Esophagus squamous epithelium (tissue), 5 donors: ENCODE results near the gene GRK4. TPM values are rescaled to one million over a fixed set of nuclear protein-coding genes. Genes with fewer than 3 reads are reported as not detected.
"Not testable (repeated sequence)": the region's sequence is repeated elsewhere in the genome, so short reads cannot be mapped to it uniquely, and the experiment has no call there.

ENCODE experiments used
- DNase-seq: peaks from one replicate; lab custom pipeline; 2025; lab: John Stamatoyannopoulos, UW
- H3K27ac ChIP-seq, 4 donors: fragments of 200-600 bp; sonication (generic); one replicate each; pipeline ENCODE4 v1.5.1; 2016 to 2019; ENCODE audit warnings: mild to moderate bottlenecking in 1 of 4
- H3K27me3 ChIP-seq, 4 donors: fragments of 200-600 bp; sonication (generic); 1 replicate in 3 of 4; 2 replicates in 1 of 4; pipeline versions ENCODE4 v1.5.1 to v1.6.0; 2017 to 2021; ENCODE audit warnings: antibody characterized with exemption in 1 of 4
- H3K36me3 ChIP-seq, 3 donors: fragments of 200-600 bp; sonication (generic); one replicate each; pipeline ENCODE4 v1.5.1; 2016 to 2019
- H3K4me1 ChIP-seq, 3 donors: fragments of 200-600 bp; sonication (generic); one replicate each; pipeline ENCODE4 v1.5.1; 2017 to 2019
- H3K4me3 ChIP-seq, 4 donors: fragments of 200-600 bp; sonication (generic); 1 replicate in 3 of 4; 2 replicates in 1 of 4; pipeline ENCODE4 v1.5.1; 2016 to 2019; ENCODE audit warnings: mild to moderate bottlenecking in 2 of 4, moderate library complexity in 1 of 4
- H3K9me3 ChIP-seq, 3 donors: fragments of 200-600 bp; sonication (generic); one replicate each; pipeline ENCODE4 v1.5.1; 2016 to 2019
- POLR2A ChIP-seq, 4 donors: fragments of 450-650 bp; IDR thresholded peaks; one replicate each; pipeline ENCODE4 v1.6.1; 2017; ENCODE audit warnings: antibody characterized with exemption in 4 of 4, mild to moderate bottlenecking in 4 of 4, moderate library complexity in 3 of 4
- WGBS, 2 donors: methylation state at CpG; one replicate each; pipeline ENCODE4 v1.1.5; 2018; 5-methylcytosine and 5-hydroxymethylcytosine counted together
- intact Hi-C: fragments of 100-400 bp; cut with DNase I; formaldehyde crosslinking; loops from one replicate; pipeline ENCODE4 v1.15.0; 2022
- total RNA-seq, 4 donors: library from RNA; depleted of rRNA; stranded (reverse); fragments of >200 nt; gene quantifications; one replicate each; pipeline ENCODE4 v1.1.0, GENCODE V29; 2016
- TF ChIP-seq, protein P1 (sequence below), 6 experiments: fragments of 450-650 bp in 4 of 6; fragments of 200-600 bp in 2 of 6; sonication (generic) in 2 of 6; IDR thresholded peaks; one replicate each; pipeline ENCODE4 v1.5.1; 2016 to 2019; ENCODE audit warnings: antibody characterized with exemption in 6 of 6, mild to moderate bottlenecking in 4 of 6, moderate library complexity in 4 of 6
- donor health status: DM: yes; HTN: yes; CAD: no.

The GRK4 gene
- total RNA-seq, 4 donors from 2014 or later: 2.9 to 5.5 (median 3.7) TPM

DNA sequence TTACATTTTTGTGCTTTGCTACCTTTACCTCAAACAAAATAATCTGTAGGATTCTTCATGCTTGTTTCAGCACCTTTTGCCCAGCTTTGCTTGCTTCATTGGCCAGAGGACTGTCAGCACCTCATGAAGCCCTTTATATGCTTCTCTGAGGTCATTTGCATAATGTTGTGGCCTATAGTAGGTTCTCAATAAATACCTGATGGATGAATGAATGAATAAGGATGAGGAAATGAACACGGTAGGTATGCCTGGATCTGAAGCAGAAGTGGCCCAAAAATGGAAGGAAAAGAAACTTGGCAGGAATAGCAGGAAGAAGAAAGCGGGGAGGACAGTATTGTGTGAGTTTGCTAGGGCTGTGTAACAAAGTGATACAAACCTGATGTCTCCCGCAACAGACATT lies 7.9 kb downstream of the GRK4 start:
- intact Hi-C loops: no loop called here
- Histone ChIP-seq H3K27me3 (no peaks in the 10 kb centered on the region), H3K4me1 (no peaks in the 10 kb centered on the region), H3K27ac (no peak overlapping the region), H3K4me3 (no peak overlapping the region), H3K36me3 (no peaks in the 10 kb centered on the region), H3K9me3 (no peaks in the 10 kb centered on the region)
- WGBS, 2 donors: 89 to 91% methylated on average over 3 of the region's 3 CpGs
- TF ChIP-seq POLR2A (IDR thresholded peaks at IDR 0.05): no peak
- TF ChIP-seq, protein P1, sequence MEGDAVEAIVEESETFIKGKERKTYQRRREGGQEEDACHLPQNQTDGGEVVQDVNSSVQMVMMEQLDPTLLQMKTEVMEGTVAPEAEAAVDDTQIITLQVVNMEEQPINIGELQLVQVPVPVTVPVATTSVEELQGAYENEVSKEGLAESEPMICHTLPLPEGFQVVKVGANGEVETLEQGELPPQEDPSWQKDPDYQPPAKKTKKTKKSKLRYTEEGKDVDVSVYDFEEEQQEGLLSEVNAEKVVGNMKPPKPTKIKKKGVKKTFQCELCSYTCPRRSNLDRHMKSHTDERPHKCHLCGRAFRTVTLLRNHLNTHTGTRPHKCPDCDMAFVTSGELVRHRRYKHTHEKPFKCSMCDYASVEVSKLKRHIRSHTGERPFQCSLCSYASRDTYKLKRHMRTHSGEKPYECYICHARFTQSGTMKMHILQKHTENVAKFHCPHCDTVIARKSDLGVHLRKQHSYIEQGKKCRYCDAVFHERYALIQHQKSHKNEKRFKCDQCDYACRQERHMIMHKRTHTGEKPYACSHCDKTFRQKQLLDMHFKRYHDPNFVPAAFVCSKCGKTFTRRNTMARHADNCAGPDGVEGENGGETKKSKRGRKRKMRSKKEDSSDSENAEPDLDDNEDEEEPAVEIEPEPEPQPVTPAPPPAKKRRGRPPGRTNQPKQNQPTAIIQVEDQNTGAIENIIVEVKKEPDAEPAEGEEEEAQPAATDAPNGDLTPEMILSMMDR (IDR thresholded peaks at IDR 0.05): no peak
- no peak for DNase-seq

DNA sequence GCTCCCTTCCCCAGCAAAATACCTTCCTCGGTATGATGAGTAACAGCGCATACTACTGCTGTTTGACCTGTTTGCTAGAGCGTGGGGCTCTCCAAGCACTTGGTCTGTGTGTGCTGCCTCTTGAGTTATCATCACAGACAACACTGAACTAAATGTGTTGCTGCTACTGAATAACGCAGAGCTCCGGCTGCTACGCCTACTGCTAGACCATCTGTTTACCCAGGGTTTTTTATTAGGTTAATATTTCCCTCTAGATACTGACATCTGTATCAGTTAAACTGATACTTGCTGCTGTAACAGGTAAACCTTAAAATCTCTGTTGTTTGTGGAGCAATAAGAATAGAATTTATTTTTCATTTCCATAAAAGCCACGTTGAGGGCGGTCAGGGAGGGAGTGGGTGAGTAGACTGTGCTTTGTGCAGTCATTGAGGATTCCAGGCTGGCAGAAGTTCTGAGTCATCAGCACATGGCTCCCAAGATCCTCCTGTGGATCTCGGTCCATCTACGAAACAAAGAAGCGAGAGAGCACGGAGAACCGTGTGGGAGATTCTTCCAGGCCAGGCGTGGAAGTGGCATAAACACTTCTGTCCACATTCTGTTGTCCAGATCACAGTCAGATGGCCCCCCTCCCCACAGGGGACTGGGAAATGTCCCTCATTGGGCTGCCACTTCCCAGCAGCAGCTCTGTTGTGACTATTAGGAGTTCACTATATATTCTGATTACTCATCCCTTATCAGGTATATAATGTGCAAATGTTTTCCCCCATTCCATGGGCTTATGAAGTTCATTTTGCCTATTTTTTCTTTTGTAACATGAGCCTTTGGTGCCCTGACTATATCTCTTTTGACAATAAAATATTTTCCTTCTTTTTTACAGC lies 14.1 kb downstream of the GRK4 start:
- Histone ChIP-seq H3K36me3 (no peaks in the 10 kb centered on the region), H3K4me1 (no peaks in the 10 kb centered on the region), H3K27ac (no peak overlapping the region), H3K9me3 (peaks cover 0 to 12% (median 3%) of the 10 kb centered on the region in 3 donors), H3K27me3 (peaks cover 0 to 4% (median 0%) of the 10 kb centered on the region in 4 donors), H3K4me3 (no peak overlapping the region)
- DNase-seq: no peak
- 73 to 79% methylated on average over 14 of the region's 14 CpGs for WGBS, 2 donors
- intact Hi-C loops: no loop called here
- TF ChIP-seq, protein P1 (IDR thresholded peaks at IDR 0.05): no peak
- TF ChIP-seq POLR2A (IDR thresholded peaks at IDR 0.05): no peak

DNA sequence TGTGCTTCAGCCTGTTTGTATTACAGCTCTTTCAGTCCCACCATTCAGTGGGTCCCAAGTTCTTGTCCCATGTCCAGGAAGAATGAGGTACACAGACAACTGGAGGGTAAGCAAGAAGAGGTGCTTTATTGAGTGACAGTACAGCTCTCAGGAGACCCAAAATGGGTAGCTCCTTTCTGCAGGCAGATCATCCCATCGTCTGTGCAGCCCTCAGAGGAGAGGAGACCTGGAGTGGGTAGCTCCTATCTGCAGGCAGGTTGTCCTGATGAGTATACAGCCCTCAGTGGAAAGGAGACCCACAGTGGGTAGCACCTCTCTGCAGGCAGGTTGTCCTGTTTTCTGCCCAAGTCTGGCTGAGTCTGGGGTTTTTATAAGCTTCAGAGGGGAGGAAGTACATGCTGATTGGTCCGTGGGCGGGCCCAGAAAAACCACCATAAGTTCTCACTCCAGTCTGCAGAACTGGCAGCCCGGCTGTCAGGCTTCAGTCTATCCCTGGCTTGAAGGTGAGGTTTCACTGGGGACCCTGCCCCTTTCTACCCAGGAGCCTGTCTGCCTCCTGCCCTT lies 18.0 kb downstream of the GRK4 start:
- H3K27ac ChIP-seq: no peak overlapping the region
- H3K4me1 ChIP-seq: no peaks in the 10 kb centered on the region
- no peak overlapping the region for H3K4me3 ChIP-seq
- H3K36me3 ChIP-seq: no peaks in the 10 kb centered on the region
- H3K27me3 ChIP-seq: peaks cover 0 to 4% (median 0%) of the 10 kb centered on the region in 4 donors
- peaks cover 0 to 12% (median 3%) of the 10 kb centered on the region in 3 donors for H3K9me3 ChIP-seq
- intact Hi-C loops: loop anchor here (10.0 kb wide), 1 partner anchor 53 kb away; no protein-coding TSS in a partner anchor
- no peak for TF ChIP-seq POLR2A (IDR thresholded peaks at IDR 0.05)
- WGBS, 2 donors: 67 to 100% methylated on average over 1 of the region's 4 CpGs
- DNase-seq: no peak

DNA sequence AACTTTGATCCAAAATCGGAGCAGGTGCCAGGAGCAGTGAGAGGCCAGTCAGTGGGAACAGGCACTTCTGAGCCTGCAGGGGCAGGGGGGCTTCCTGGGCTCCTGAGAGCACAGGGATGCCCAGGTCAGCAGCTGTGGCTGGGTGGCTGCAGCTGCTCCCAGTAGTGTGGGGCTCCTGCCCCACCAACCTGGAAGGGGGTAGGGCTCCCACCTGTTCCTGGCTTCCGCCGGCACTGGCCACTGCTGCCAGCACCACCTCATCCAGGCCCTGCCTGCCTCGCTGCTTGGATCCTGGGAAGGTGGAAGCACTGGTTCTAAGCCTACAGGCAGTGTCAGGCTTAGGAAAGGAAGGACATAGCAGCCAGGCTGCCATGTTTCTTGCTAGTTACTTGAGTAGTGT lies 18.6 kb downstream of the GRK4 start:
- TF ChIP-seq POLR2A (IDR thresholded peaks at IDR 0.05): no peak
- DNase-seq: no peak
- Histone ChIP-seq H3K27ac (no peak overlapping the region), H3K4me3 (no peak overlapping the region), H3K9me3 (peaks cover 0 to 12% (median 3%) of the 10 kb centered on the region in 3 donors), H3K27me3 (peaks cover 0 to 4% (median 0%) of the 10 kb centered on the region in 4 donors), H3K36me3 (no peaks in the 10 kb centered on the region), H3K4me1 (no peaks in the 10 kb centered on the region)
- intact Hi-C loops: loop anchor here (10.0 kb wide), 1 partner anchor 53 kb away; no protein-coding TSS in a partner anchor
- WGBS, 2 donors: 80% methylated on average over 1 of the region's 4 CpGs; no CpG with 5 or more reads in 1 of the 2 donors

DNA sequence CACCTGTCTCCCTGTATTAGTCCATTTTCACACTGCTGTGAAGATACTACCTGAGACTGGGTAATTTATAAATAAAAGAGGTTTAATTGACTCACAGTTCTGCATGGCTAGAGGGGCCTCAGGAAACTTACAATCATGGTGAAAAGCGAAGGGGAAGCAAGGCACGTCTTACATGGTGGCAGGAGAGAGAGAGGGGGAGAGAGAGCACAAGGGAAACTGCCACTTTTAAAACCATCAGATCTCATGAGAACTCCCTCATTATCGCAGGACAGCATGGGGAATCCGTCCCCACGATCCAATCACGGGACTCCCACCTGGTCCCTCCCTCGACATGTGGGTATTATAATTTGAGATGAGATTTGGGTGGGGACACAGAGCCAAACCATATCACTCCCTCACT lies 20.3 kb downstream of the GRK4 start:
- WGBS, 2 donors: 78 to 93% methylated on average over 7 of the region's 7 CpGs
- not testable (repeated sequence) for DNase-seq, H3K36me3 ChIP-seq, H3K4me1 ChIP-seq, H3K27me3 ChIP-seq, H3K4me3 ChIP-seq, H3K27ac ChIP-seq
- peaks cover 0 to 12% (median 3%) of the 10 kb centered on the region in 3 donors for H3K9me3 ChIP-seq
- intact Hi-C loops: loop anchor here (10.0 kb wide), 1 partner anchor 51 kb away; no protein-coding TSS in a partner anchor

DNA sequence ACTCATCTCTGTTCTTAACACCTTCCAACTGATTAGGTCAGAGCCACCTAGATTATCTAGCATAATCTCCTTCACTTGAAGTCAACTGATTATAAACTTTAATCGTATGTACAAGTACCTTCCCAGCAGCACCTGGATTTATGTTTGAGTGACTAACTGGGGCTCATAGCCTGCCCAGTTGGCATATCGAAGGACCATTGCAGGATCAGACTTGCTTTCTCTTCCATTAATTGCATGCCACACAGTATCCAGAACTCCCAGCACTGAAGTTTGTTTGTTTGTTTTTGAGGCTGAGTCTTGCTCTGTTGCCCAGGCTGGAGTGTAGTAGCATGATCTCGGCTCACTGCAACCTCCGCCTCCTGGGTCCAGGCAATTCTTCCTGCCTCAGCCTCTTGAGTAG lies 27.9 kb downstream of the GRK4 start:
- TF ChIP-seq POLR2A (IDR thresholded peaks at IDR 0.05): no peak
- TF ChIP-seq, protein P1 (IDR thresholded peaks at IDR 0.05): no peak
- no peak overlapping the region for H3K27ac ChIP-seq
- no peaks in the 10 kb centered on the region for H3K36me3 ChIP-seq
- H3K9me3 ChIP-seq: no peaks in the 10 kb centered on the region
- peaks cover 0 to 5% (median 0%) of the 10 kb centered on the region in 3 donors for H3K4me1 ChIP-seq
- H3K27me3 ChIP-seq: no peaks in the 10 kb centered on the region
- DNase-seq: no peak
- intact Hi-C loops: no loop called here
- 24 to 59% methylated on average over 4 of the region's 4 CpGs for WGBS, 2 donors
- H3K4me3 ChIP-seq: no peak overlapping the region
